ENCODE results near the gene SMARCB1. TPM values are rescaled to one million over a fixed set of nuclear protein-coding genes. Genes with fewer than 3 reads are reported as not detected.

The SMARCB1 gene
- total and polyA plus RNA-seq, 2 donors (not counting 3 experiments of a cell fraction or from before 2014, with no cell fraction given), result 113 to 148 TPM

GRCh38 chr22:23801238-23801821 lies 14.6 kb downstream of the SMARCB1 start:
- Histone ChIP-seq H3K27ac (ENCODE audit: insufficient read depth, low read depth, low read length) (no peak overlapping the region), H3K4me2 (ENCODE audit: insufficient read depth, low read length) (no peak overlapping the region), H3K9me3 (replicated peaks; ENCODE audit: control insufficient read depth, insufficient read depth, low read length) (no peaks in the 10 kb centered on the region), H3K27me3 (ENCODE audit: control insufficient read depth in 2 of 2, insufficient read depth in 2 of 2, low read length in 2 of 2) (no peaks in the 10 kb centered on the region), H3K4me3 (replicated peaks in 1 of 3; ENCODE audit: insufficient read depth in 1 of 3, low read depth in 1 of 3, low read length in 3 of 3) (no peak overlapping the region), H2AFZ (ENCODE audit: low read depth, low read length) (no peak overlapping the region), H3K79me2 (ENCODE audit: control insufficient read depth, insufficient read depth, low read length) (no peaks in the 10 kb centered on the region), H3K9ac (replicated peaks; ENCODE audit: extremely low read depth, insufficient read depth, low read length) (no peak overlapping the region), H3K36me3 (ENCODE audit: control insufficient read depth in 2 of 2, extremely low read depth in 1 of 2, insufficient read depth in 2 of 2, low read length in 2 of 2) (peaks cover 18 to 43% of the 10 kb centered on the region in 2 experiments), H4K20me1 (replicated peaks; ENCODE audit: control insufficient read depth, extremely low read depth, insufficient read depth, low read length) (no peaks in the 10 kb centered on the region), H3K9me1 (replicated peaks; ENCODE audit: control insufficient read depth, extremely low read depth, insufficient read depth, low read length) (no peaks in the 10 kb centered on the region), H3K4me1 (ENCODE audit: control insufficient read depth, extremely low read depth, insufficient read depth, low read length) (no peaks in the 10 kb centered on the region)
- BruUV-seq (replicated peaks), result no TSS peak
- FAIRE-seq (no peak), DNase-seq (ENCODE audit: low read depth, low spot score) (no peak)
- dilution Hi-C loops (cut with MboI; ENCODE audit: extremely low pct_ligation_motif_present, low sequenced_read_pairs) (no loop called here), intact Hi-C loops (cut with micrococcal nuclease) (no loop called here)
- CTCF ChIA-PET, result no interaction called here
- TF ChIP-seq FOS (IDR thresholded peaks at IDR 0.05; ENCODE audit: borderline replicate concordance, insufficient read depth, low read length) (no peak), GATA2 (IDR thresholded peaks at IDR 0.05; ENCODE audit: insufficient read depth, insufficient read length, low read depth, low read length) (no peak), POLR2AphosphoS5 (IDR thresholded peaks at IDR 0.05; ENCODE audit: insufficient read depth, low read depth, low read length) (no peak), POLR2A (IDR thresholded peaks at IDR 0.05; ENCODE audit: low read depth, low read length) (no peak), MYC (IDR thresholded peaks at IDR 0.05; ENCODE audit: low read depth, low read length) (no peak), EZH2 (IDR thresholded peaks at IDR 0.05; ENCODE audit: borderline replicate concordance, low read depth, low read length, severe bottlenecking) (no peak), CTCF (IDR thresholded peaks at IDR 0.05; ENCODE audit: extremely low read depth in 1 of 2, insufficient read depth in 1 of 2, low read depth in 1 of 2, low read length in 2 of 2) (no peak)
- POLR2A ChIA-PET, result no interaction called here

Data from endothelial cell of umbilical vein (primary cell).